Stimulated activated CD8-positive, alpha-beta memory T cell treated with anti-CD3 and anti-CD28 coated beads, Interleukin-4, amount 100 ng/mL, for 4 hours (primary cell): ENCODE measurements around the gene KIAA2012.

Experiments used
- DNase-seq, 2 donors: peaks; one replicate each; pipeline ENCODE4 v3.0.0-alpha.2; 2020; ENCODE audit warnings: low read depth in 2 of 2, low spot score in 1 of 2

KIAA2012 gene

GRCh38 chr2:202147775-202148174, 74.7 kb downstream of the KIAA2012 start:
- DNase-seq, result no peak

- no peak for DNase-seq
Measured at GRCh38 chr2:202148515-202149154, 75.6 kb downstream of the KIAA2012 start.

- no peak for DNase-seq
Measured at GRCh38 chr2:202149155-202149762, 76.2 kb downstream of the KIAA2012 start.

- no peak for DNase-seq
Measured at GRCh38 chr2:202149936-202150335, 76.9 kb downstream of the KIAA2012 start.

- DNase-seq, result no peak
Measured at GRCh38 chr2:202152104-202152715, 79.2 kb downstream of the KIAA2012 start.

GRCh38 chr2:202154613-202155012, 81.6 kb downstream of the KIAA2012 start:
- no peak for DNase-seq

- DNase-seq, result no peak
Measured at GRCh38 chr2:202157211-202157990, 84.3 kb downstream of the KIAA2012 start.

- no peak for DNase-seq
Measured at GRCh38 chr2:202158796-202159195, 85.7 kb downstream of the KIAA2012 start.

- DNase-seq, result no peak
Measured at GRCh38 chr2:202161151-202161835, 88.2 kb downstream of the KIAA2012 start.

- DNase-seq, result no peak
Measured at GRCh38 chr2:202164411-202164810, 91.4 kb downstream of the KIAA2012 start.

GRCh38 chr2:202165208-202165607, 92.2 kb downstream of the KIAA2012 start:
- DNase-seq, result no peak

- no peak for DNase-seq
Measured at GRCh38 chr2:202165945-202166344, 92.9 kb downstream of the KIAA2012 start.

GRCh38 chr2:202169131-202169530, 96.1 kb downstream of the KIAA2012 start:
- no peak for DNase-seq

GRCh38 chr2:202169832-202170424, 96.9 kb downstream of the KIAA2012 start:
- no peak for DNase-seq

GRCh38 chr2:202171241-202171825, 98.3 kb downstream of the KIAA2012 start:
- no peak for DNase-seq

- DNase-seq, result no peak
Measured at GRCh38 chr2:202172439-202173211, 99.6 kb downstream of the KIAA2012 start.

- DNase-seq, result peak in 1 of 2 donors; percentile 21
Measured at GRCh38 chr2:202178346-202178958, 105.4 kb downstream of the KIAA2012 start.

- no peak for DNase-seq
Measured at GRCh38 chr2:202184557-202184956, 111.5 kb downstream of the KIAA2012 start.

GRCh38 chr2:202185156-202185555, 112.1 kb downstream of the KIAA2012 start:
- no peak for DNase-seq
